Measurements from ENCODE around the gene STAT3.
"Not testable (repeated sequence)": the region's sequence is repeated elsewhere in the genome, so short reads cannot be mapped to it uniquely, and the experiment has no call there.

The STAT3 gene

GRCh38 chr17:42409523-42410318, 21.5 kb upstream of the STAT3 start:
- no peak for DNase-seq (ENCODE audit: low read depth)

- no peak for DNase-seq (ENCODE audit: low read depth)
Measured at GRCh38 chr17:42408061-42408460, 19.8 kb upstream of the STAT3 start.

GRCh38 chr17:42407289-42407836, 19.1 kb upstream of the STAT3 start:
- no peak for DNase-seq (ENCODE audit: low read depth)

- DNase-seq (ENCODE audit: low read depth), result no peak
Measured at GRCh38 chr17:42406615-42407288, 18.5 kb upstream of the STAT3 start.

GRCh38 chr17:42405963-42406495, 17.8 kb upstream of the STAT3 start:
- DNase-seq (ENCODE audit: low read depth), result no peak

- no peak for DNase-seq (ENCODE audit: low read depth)
Measured at GRCh38 chr17:42405076-42405475, 16.8 kb upstream of the STAT3 start.

- DNase-seq (ENCODE audit: low read depth), result no peak
Measured at GRCh38 chr17:42404326-42405055, 16.2 kb upstream of the STAT3 start.

- DNase-seq (ENCODE audit: low read depth), result no peak
Measured at GRCh38 chr17:42403150-42403549, 14.9 kb upstream of the STAT3 start.

- no peak for DNase-seq (ENCODE audit: low read depth)
Measured at GRCh38 chr17:42402117-42402516, 13.9 kb upstream of the STAT3 start.

GRCh38 chr17:42400844-42401375, 12.7 kb upstream of the STAT3 start:
- DNase-seq (ENCODE audit: low read depth), result not testable (repeated sequence)

- DNase-seq (ENCODE audit: low read depth), result no peak
Measured at GRCh38 chr17:42399948-42400843, 12.0 kb upstream of the STAT3 start.

- DNase-seq (ENCODE audit: low read depth), result no peak
Measured at GRCh38 chr17:42399121-42399520, 10.9 kb upstream of the STAT3 start.

- DNase-seq (ENCODE audit: low read depth), result not testable (repeated sequence)
Measured at GRCh38 chr17:42395601-42396000, 7.4 kb upstream of the STAT3 start.

GRCh38 chr17:42394838-42395237, 6.6 kb upstream of the STAT3 start:
- no peak for DNase-seq (ENCODE audit: low read depth)

- DNase-seq (ENCODE audit: low read depth), result no peak
Measured at GRCh38 chr17:42392692-42393415, 4.6 kb upstream of the STAT3 start.

GRCh38 chr17:42391439-42391838, 3.2 kb upstream of the STAT3 start:
- not testable (repeated sequence) for DNase-seq (ENCODE audit: low read depth)

- no peak for DNase-seq (ENCODE audit: low read depth)
Measured at GRCh38 chr17:42389899-42390298, 1.7 kb upstream of the STAT3 start.

- no peak for DNase-seq (ENCODE audit: low read depth)
Measured at GRCh38 chr17:42389135-42389417, 834 bp upstream of the STAT3 start.

GRCh38 chr17:42387661-42388380, 421 bp downstream of the STAT3 start:
- DNase-seq (ENCODE audit: low read depth), result no peak

All from non-pigmented ciliary epithelial cell (primary cell).